MG63 (cell line): ENCODE measurements around the gene TGFBRAP1. TPM values are rescaled to one million over a fixed set of nuclear protein-coding genes. Genes with fewer than 3 reads are reported as not detected.

Experiments used
- DNase-seq: peaks from one replicate; pipeline ENCODE4 v3.0.0-alpha.2; 2020
- H3K27me3 ChIP-seq: fragments of 250-450 bp; sonication (Bioruptor Pico); 2 replicates; pipeline ENCODE4 v1.5.1; 2020; ENCODE audit warnings: mild to moderate bottlenecking, moderate library complexity
- H3K36me3 ChIP-seq: fragments of 250-450 bp; sonication (Bioruptor Pico); 2 replicates; pipeline ENCODE4 v1.5.1; 2020; ENCODE audit warnings: mild to moderate bottlenecking, moderate library complexity
- H3K4me3 ChIP-seq: fragments of 250-450 bp; sonication (Bioruptor Pico); 2 replicates; pipeline ENCODE4 v1.5.1; 2020; ENCODE audit warnings: mild to moderate bottlenecking, moderate library complexity
- H3K9me3 ChIP-seq: fragments of 250-450 bp; sonication (Bioruptor Pico); 2 replicates; pipeline ENCODE4 v1.5.1; 2020; ENCODE audit warnings: mild to moderate bottlenecking, moderate library complexity
- total RNA-seq: library from RNA; depleted of rRNA; stranded (reverse); fragments of >200 nt; shearing (Covaris generic); gene quantifications from 2 replicates; pipeline ENCODE4 v1.2.3, GENCODE V29; 2014; ENCODE audit warnings: low replicate concordance

The TGFBRAP1 gene
- total RNA-seq, 1 experiment from 2014 or later: 15.7 TPM

GRCh38 chr2:105364436-105365139 lies 35.1 kb upstream of the TGFBRAP1 start:
- no peak for DNase-seq

GRCh38 chr2:105362862-105363591 lies 33.5 kb upstream of the TGFBRAP1 start:
- no peaks in the 10 kb centered on the region for H3K27me3 ChIP-seq
- peaks cover 98% of the 10 kb centered on the region for H3K36me3 ChIP-seq
- H3K9me3 ChIP-seq: no peaks in the 10 kb centered on the region
- DNase-seq: no peak
- H3K4me3 ChIP-seq: no peak overlapping the region

More at GRCh38 chr2:105364436-105365139, 35.1 kb upstream of the TGFBRAP1 start:
- no peak overlapping the region for H3K4me3 ChIP-seq
- peaks cover 98% of the 10 kb centered on the region for H3K36me3 ChIP-seq
- H3K9me3 ChIP-seq: no peaks in the 10 kb centered on the region
- H3K27me3 ChIP-seq: no peaks in the 10 kb centered on the region

GRCh38 chr2:105361102-105361889 lies 31.8 kb upstream of the TGFBRAP1 start:
- Histone ChIP-seq H3K27me3 (no peaks in the 10 kb centered on the region), H3K36me3 (peaks cover 93% of the 10 kb centered on the region), H3K9me3 (peaks cover 3% of the 10 kb centered on the region; the same call in 1 of the 2 replicates), H3K4me3 (no peak overlapping the region)
- no peak for DNase-seq

- Histone ChIP-seq H3K9me3 (peaks cover 3% of the 10 kb centered on the region; the same call in 1 of the 2 replicates), H3K4me3 (no peak overlapping the region), H3K36me3 (peaks cover 74% of the 10 kb centered on the region), H3K27me3 (no peaks in the 10 kb centered on the region)
- DNase-seq: no peak
Measured at GRCh38 chr2:105358593-105358992, 29.1 kb upstream of the TGFBRAP1 start.

GRCh38 chr2:105357122-105357521 lies 27.6 kb upstream of the TGFBRAP1 start:
- H3K36me3 ChIP-seq: peaks cover 62% of the 10 kb centered on the region
- H3K9me3 ChIP-seq: peaks cover 3% of the 10 kb centered on the region; the same call in 1 of the 2 replicates
- no peaks in the 10 kb centered on the region for H3K27me3 ChIP-seq
- DNase-seq: no peak
- H3K4me3 ChIP-seq: no peak overlapping the region

GRCh38 chr2:105344704-105345345 lies 15.3 kb upstream of the TGFBRAP1 start:
- H3K4me3 ChIP-seq: no peak overlapping the region
- no peaks in the 10 kb centered on the region for H3K27me3 ChIP-seq
- H3K36me3 ChIP-seq: peaks cover 74% of the 10 kb centered on the region
- H3K9me3 ChIP-seq: no peaks in the 10 kb centered on the region
- no peak for DNase-seq

- no peaks in the 10 kb centered on the region for H3K27me3 ChIP-seq
- H3K36me3 ChIP-seq: peaks cover 60% of the 10 kb centered on the region
- H3K9me3 ChIP-seq: no peaks in the 10 kb centered on the region
- H3K4me3 ChIP-seq: peak overlapping the region; percentile 95
- no peak for DNase-seq
Measured at GRCh38 chr2:105339414-105339813, 9.9 kb upstream of the TGFBRAP1 start.

- DNase-seq: no peak
- Histone ChIP-seq H3K27me3 (no peaks in the 10 kb centered on the region), H3K4me3 (peak overlapping the region; percentile 95), H3K9me3 (no peaks in the 10 kb centered on the region), H3K36me3 (peaks cover 54% of the 10 kb centered on the region)
Measured at GRCh38 chr2:105338020-105338385, 8.5 kb upstream of the TGFBRAP1 start.

GRCh38 chr2:105337122-105338019 lies 7.8 kb upstream of the TGFBRAP1 start, which contains the start of gene C2orf49:
Gene C2orf49 (plus strand): TSS chr2:105337540. CDS start chr2:105337588, 48 bp downstream.
- H3K4me3 ChIP-seq: peak within 1 kb of the TSS; percentile 95
- peaks cover 48% of the 10 kb centered on the region for H3K36me3 ChIP-seq
- H3K9me3 ChIP-seq: no peaks in the 10 kb centered on the region
- no peaks in the 10 kb centered on the region for H3K27me3 ChIP-seq
- DNase-seq: peak; percentile 85

- H3K9me3 ChIP-seq: no peaks in the 10 kb centered on the region
- peak overlapping the region; percentile 95 for H3K4me3 ChIP-seq
- no peaks in the 10 kb centered on the region for H3K27me3 ChIP-seq
- peaks cover 42% of the 10 kb centered on the region for H3K36me3 ChIP-seq
- DNase-seq: no peak
Measured at GRCh38 chr2:105336786-105337121, 7.2 kb upstream of the TGFBRAP1 start.

GRCh38 chr2:105335469-105335868 lies 5.9 kb upstream of the TGFBRAP1 start:
- Histone ChIP-seq H3K27me3 (no peaks in the 10 kb centered on the region), H3K9me3 (no peaks in the 10 kb centered on the region), H3K36me3 (peaks cover 29% of the 10 kb centered on the region), H3K4me3 (no peak overlapping the region)
- no peak for DNase-seq

GRCh38 chr2:105334211-105334610 lies 4.7 kb upstream of the TGFBRAP1 start:
- DNase-seq: no peak
- Histone ChIP-seq H3K4me3 (no peak overlapping the region), H3K36me3 (peaks cover 17% of the 10 kb centered on the region), H3K9me3 (no peaks in the 10 kb centered on the region), H3K27me3 (no peaks in the 10 kb centered on the region)

- Histone ChIP-seq H3K36me3 (peaks cover 10% of the 10 kb centered on the region), H3K27me3 (no peaks in the 10 kb centered on the region), H3K4me3 (no peak overlapping the region), H3K9me3 (no peaks in the 10 kb centered on the region)
- no peak for DNase-seq
Measured at GRCh38 chr2:105330681-105331375, 1.3 kb upstream of the TGFBRAP1 start.

- H3K4me3 ChIP-seq: peak overlapping the region; percentile 67
- H3K36me3 ChIP-seq: peaks cover 5% of the 10 kb centered on the region
- no peak for DNase-seq
- no peaks in the 10 kb centered on the region for H3K27me3 ChIP-seq
- no peaks in the 10 kb centered on the region for H3K9me3 ChIP-seq
Measured at GRCh38 chr2:105329197-105329554, 359 bp downstream of the TGFBRAP1 start.
